MCF 10A (cell line): ENCODE measurements around the gene POSTN. TPM values are rescaled to one million over a fixed set of nuclear protein-coding genes. Genes with fewer than 3 reads are reported as not detected.
A peak's percentile ranks its signal among the peaks of the same experiment; 100 is the strongest.

Source experiments
- BruUV-seq: library from RNA; stranded (reverse); fragments of 400-500 nt; replicated peaks from 2 replicates; lab custom pipeline; 2021; lab: Mats Ljungman, UMichigan
- CTCF ChIA-PET: fragments of 300-600 bp; sonication (Branson Sonifier 250); formaldehyde crosslinking; extraction: SDS; loops from one replicate; lab custom pipeline; 2021; ENCODE audit warnings: antibody characterized with exemption, inconsistent platforms; lab: Yijun Ruan, JAX
- POLR2A ChIA-PET: fragments of 300-600, 350-650 bp; sonication (Branson Sonifier 250); formaldehyde crosslinking; extraction: SDS; loops from one replicate; lab custom pipeline; 2020; ENCODE audit warnings: antibody characterized with exemption, inconsistent platforms; lab: Yijun Ruan, JAX
- DNase-seq: peaks from one replicate; pipeline ENCODE4 v3.0.0-alpha.2; 2018; ENCODE audit not compliant: unreplicated experiment
- H3K27ac Mint-ChIP-seq: one replicate; pipeline ENCODE4 v1.8.0; 2022; ENCODE audit warnings: mild to moderate bottlenecking, low read depth, mixed read lengths; ENCODE audit not compliant: unreplicated experiment
- H3K27me3 Mint-ChIP-seq: one replicate; pipeline ENCODE4 v1.8.0; 2022; ENCODE audit warnings: mixed read lengths; ENCODE audit not compliant: insufficient read depth, unreplicated experiment
- H3K36me3 Mint-ChIP-seq: one replicate; pipeline ENCODE4 v1.8.0; 2022; ENCODE audit warnings: mild to moderate bottlenecking, moderate library complexity, mixed read lengths; ENCODE audit not compliant: insufficient read depth, unreplicated experiment
- H3K4me1 Mint-ChIP-seq: one replicate; pipeline ENCODE4 v1.8.0; 2022; ENCODE audit warnings: mixed read lengths; ENCODE audit not compliant: insufficient read depth, unreplicated experiment
- H3K4me3 Mint-ChIP-seq: one replicate; pipeline ENCODE4 v1.8.0; 2022; ENCODE audit warnings: mild to moderate bottlenecking, moderate library complexity, mixed read lengths; ENCODE audit not compliant: unreplicated experiment
- H3K9me3 Mint-ChIP-seq: one replicate; pipeline ENCODE4 v1.8.0; 2022; ENCODE audit warnings: mixed read lengths; ENCODE audit not compliant: unreplicated experiment
- intact Hi-C: fragments of 100-400 bp; cut with micrococcal nuclease; formaldehyde crosslinking; loops from 2 replicates; pipeline ENCODE4 v1.14.1; 2022
- total RNA-seq: library from RNA; stranded (reverse); gene quantifications from 2 replicates; pipeline ENCODE4 v1.2.3, GENCODE V29; 2022
- TF ChIP-seq, protein P1 (sequence below): fragments of 200-600 bp; IDR thresholded peaks from one replicate; pipeline ENCODE4 v1.8.0; 2022; ENCODE audit warnings: antibody characterized with exemption, mild to moderate bottlenecking; ENCODE audit not compliant: unreplicated experiment

The POSTN gene
- total RNA-seq, 1 experiment from 2014 or later = 73.0 TPM

DNA sequence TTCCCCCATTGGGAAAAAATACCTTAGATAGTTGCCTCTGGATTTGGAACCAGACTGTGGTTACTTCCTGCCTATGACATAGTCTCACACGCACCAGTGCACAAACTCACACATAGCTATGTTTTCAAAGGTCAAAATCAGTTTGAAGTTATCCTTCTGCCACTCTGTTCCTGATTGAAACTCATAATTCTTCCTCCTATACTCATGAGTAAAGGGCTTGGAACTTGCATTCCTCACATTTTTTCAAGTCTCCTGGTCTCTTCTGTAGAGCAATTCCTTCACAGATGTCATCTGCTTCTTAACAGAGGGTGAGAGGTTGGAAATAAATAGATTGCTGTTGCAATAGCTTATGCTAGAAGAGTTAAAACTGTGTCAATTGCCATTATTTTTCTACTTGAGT, 18.6 kb upstream of the POSTN start:
- no TSS peak for BruUV-seq
- Mint-ChIP-seq H3K4me3 (no peak overlapping the region), H3K27me3 (no peaks in the 10 kb centered on the region), H3K36me3 (no peaks in the 10 kb centered on the region), H3K4me1 (peaks cover 16% of the 10 kb centered on the region), H3K27ac (peak overlapping the region; percentile 24), H3K9me3 (no peaks in the 10 kb centered on the region)
- DNase-seq = peak; percentile 41
- ChIA-PET POLR2A (interaction anchor here (1.0 kb wide), 1 partner anchor 733 kb away, joined by 3 read pairs; the partner anchor contains the start of gene UFM1), CTCF (interaction anchor here (0.7 to 1.8 kb wide), 4 partner anchors 547 to 1299 kb away, joined by 3 to 5 read pairs (median 4); no protein-coding TSS in a partner anchor)
- intact Hi-C loops = no loop called here
- TF ChIP-seq, protein P1, sequence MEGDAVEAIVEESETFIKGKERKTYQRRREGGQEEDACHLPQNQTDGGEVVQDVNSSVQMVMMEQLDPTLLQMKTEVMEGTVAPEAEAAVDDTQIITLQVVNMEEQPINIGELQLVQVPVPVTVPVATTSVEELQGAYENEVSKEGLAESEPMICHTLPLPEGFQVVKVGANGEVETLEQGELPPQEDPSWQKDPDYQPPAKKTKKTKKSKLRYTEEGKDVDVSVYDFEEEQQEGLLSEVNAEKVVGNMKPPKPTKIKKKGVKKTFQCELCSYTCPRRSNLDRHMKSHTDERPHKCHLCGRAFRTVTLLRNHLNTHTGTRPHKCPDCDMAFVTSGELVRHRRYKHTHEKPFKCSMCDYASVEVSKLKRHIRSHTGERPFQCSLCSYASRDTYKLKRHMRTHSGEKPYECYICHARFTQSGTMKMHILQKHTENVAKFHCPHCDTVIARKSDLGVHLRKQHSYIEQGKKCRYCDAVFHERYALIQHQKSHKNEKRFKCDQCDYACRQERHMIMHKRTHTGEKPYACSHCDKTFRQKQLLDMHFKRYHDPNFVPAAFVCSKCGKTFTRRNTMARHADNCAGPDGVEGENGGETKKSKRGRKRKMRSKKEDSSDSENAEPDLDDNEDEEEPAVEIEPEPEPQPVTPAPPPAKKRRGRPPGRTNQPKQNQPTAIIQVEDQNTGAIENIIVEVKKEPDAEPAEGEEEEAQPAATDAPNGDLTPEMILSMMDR = no peak

DNA sequence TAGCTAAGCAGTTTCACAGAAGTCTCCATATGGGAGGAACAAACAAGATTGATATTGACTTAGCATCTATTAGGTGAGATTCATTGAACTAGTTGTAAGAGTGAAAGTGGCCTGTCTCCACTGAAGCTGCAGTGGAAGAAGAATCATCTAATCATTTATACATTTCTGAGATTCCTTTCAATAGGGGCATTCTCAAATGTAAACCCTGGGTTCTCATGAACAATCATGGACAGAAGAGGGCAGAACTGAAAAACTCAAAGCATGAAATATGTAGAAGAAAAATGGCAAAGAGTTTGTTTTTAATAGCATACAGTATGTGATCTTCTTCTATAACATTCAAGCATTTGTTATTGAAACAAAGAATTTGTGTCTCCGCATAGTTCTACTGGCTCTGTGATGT, 17.6 kb upstream of the POSTN start:
- Mint-ChIP-seq H3K27ac (no peak overlapping the region), H3K36me3 (no peaks in the 10 kb centered on the region), H3K4me3 (no peak overlapping the region), H3K27me3 (no peaks in the 10 kb centered on the region), H3K4me1 (peaks cover 16% of the 10 kb centered on the region), H3K9me3 (no peaks in the 10 kb centered on the region)
- intact Hi-C loops = no loop called here
- CTCF ChIA-PET = interaction anchor here (1.5 kb wide), 1 partner anchor 1300 kb away, joined by 4 read pairs; no protein-coding TSS in a partner anchor
- TF ChIP-seq, protein P1 = no peak
- no peak for DNase-seq
- no TSS peak for BruUV-seq
- POLR2A ChIA-PET = no interaction called here

DNA sequence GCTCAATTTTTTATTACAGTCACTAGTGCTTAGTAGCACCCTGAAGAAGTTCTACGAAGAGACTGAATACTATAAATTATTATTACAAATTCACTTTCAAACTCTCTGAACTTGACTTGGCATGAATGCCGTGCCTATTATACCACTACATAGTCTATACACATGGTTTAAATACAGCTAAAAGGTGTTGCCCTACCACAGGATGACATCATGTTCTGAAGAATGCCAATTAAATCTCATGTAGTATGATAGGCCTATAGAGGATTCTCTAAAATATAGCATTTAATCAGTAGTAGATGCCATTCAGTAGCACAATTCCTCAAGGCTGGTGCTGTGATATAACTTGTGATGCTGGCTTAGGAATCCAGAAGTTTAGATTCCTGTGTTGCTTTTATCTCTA, 16.7 kb upstream of the POSTN start:
- no peaks in the 10 kb centered on the region for H3K36me3 Mint-ChIP-seq

DNA sequence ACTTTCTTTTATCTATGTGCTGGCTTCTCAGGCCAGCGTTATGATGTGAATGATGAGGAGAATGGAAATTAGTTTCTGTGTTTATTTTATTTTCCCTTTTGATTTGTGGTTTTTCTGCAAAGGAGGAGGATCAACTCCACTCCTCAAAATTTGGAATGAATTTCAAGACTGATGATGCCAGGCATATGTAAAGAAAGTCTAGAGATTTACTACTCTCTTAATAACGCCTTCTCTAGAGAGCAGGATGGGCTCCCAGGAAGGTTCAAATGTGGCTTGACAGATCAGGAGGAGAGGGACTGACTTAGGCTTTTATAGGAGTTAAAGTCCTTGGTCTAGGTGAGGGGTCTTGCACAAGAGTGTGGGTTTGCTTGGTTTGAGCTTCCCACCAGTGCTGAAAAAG, 15.1 kb upstream of the POSTN start:
- Mint-ChIP-seq H3K4me1 (peaks cover 16% of the 10 kb centered on the region), H3K27ac (no peak overlapping the region), H3K27me3 (no peaks in the 10 kb centered on the region), H3K9me3 (no peaks in the 10 kb centered on the region), H3K36me3 (no peaks in the 10 kb centered on the region), H3K4me3 (no peak overlapping the region)
- POLR2A ChIA-PET = no interaction called here
- intact Hi-C loops = no loop called here
- BruUV-seq = no TSS peak
- no peak for DNase-seq
- CTCF ChIA-PET = interaction anchor here (1.0 kb wide), 1 partner anchor 10 kb away, joined by 4 read pairs; no protein-coding TSS in a partner anchor
- TF ChIP-seq, protein P1 = no peak

More for the DNA sequence above, 16.7 kb upstream of the POSTN start:
- TF ChIP-seq, protein P1 = no peak
- Mint-ChIP-seq H3K9me3 (no peaks in the 10 kb centered on the region), H3K27ac (no peak overlapping the region), H3K27me3 (no peaks in the 10 kb centered on the region), H3K4me1 (peaks cover 16% of the 10 kb centered on the region), H3K4me3 (no peak overlapping the region)
- no peak for DNase-seq
- intact Hi-C loops = no loop called here
- no TSS peak for BruUV-seq
- ChIA-PET CTCF (no interaction called here), POLR2A (interaction anchor here (0.7 kb wide), 1 partner anchor 734 kb away, joined by 3 read pairs; the partner anchor contains the start of gene UFM1)
